OCI-LY3 (cell line): ENCODE measurements around the gene PAX5.

Experiments
- EZH2phosphoT487 ChIP-seq: fragments of 200-600 bp; shearing (Covaris generic); IDR thresholded peaks from 2 replicates; pipeline ENCODE4 v1.6.1; 2018; ENCODE audit warnings: antibody characterized with exemption, mixed run types, low read depth
- TF ChIP-seq, protein P1 (sequence below): fragments of 200-600, 300-600 bp; sonication (generic); IDR thresholded peaks from 2 replicates; pipeline ENCODE4 v1.5.1; 2014; ENCODE audit warnings: antibody characterized with exemption, low read length, low read depth

GRCh38 chr9:36843964-36844363, 190.1 kb downstream of the PAX5 start:
- TF ChIP-seq, protein P1, sequence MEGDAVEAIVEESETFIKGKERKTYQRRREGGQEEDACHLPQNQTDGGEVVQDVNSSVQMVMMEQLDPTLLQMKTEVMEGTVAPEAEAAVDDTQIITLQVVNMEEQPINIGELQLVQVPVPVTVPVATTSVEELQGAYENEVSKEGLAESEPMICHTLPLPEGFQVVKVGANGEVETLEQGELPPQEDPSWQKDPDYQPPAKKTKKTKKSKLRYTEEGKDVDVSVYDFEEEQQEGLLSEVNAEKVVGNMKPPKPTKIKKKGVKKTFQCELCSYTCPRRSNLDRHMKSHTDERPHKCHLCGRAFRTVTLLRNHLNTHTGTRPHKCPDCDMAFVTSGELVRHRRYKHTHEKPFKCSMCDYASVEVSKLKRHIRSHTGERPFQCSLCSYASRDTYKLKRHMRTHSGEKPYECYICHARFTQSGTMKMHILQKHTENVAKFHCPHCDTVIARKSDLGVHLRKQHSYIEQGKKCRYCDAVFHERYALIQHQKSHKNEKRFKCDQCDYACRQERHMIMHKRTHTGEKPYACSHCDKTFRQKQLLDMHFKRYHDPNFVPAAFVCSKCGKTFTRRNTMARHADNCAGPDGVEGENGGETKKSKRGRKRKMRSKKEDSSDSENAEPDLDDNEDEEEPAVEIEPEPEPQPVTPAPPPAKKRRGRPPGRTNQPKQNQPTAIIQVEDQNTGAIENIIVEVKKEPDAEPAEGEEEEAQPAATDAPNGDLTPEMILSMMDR = no peak
- no peak for TF ChIP-seq EZH2phosphoT487
